ENCODE measurements around the gene HIC2. TPM values are rescaled to one million over a fixed set of nuclear protein-coding genes. Genes with fewer than 3 reads are reported as not detected.

HIC2 gene
- total RNA-seq, 1 donor from 2014 or later: 44.2 TPM

DNA sequence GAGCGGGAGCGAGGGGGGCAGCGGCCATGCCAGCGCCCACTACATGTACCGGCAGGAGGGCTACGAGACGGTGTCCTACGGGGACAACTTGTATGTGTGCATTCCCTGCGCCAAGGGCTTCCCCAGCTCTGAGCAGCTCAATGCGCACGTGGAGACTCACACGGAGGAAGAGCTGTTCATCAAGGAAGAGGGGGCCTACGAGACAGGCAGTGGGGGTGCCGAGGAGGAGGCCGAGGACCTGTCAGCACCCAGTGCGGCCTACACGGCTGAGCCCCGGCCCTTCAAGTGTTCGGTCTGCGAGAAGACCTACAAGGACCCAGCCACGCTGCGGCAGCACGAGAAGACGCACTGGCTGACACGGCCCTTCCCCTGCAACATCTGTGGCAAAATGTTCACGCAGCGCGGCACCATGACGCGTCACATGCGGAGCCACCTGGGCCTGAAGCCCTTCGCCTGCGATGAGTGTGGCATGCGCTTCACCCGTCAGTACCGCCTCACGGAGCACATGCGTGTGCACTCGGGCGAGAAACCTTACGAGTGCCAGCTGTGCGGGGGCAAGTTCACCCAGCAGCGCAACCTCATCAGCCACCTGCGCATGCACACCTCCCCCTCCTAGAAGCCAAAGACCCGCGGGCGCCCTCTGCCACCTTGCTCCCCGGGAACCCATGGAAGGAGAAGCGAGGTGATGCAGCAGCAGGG lies 29.1 kb downstream of the HIC2 start:
- no peak for DNase-seq (ENCODE audit: low read depth, low spot score)
- Mint-ChIP-seq H3K27ac (ENCODE audit: unreplicated experiment) (no peak overlapping the region), H3K9me3 (no peaks in the 10 kb centered on the region), H3K4me1 (peaks cover 3% of the 10 kb centered on the region), H3K27me3 (ENCODE audit: low read depth) (no peaks in the 10 kb centered on the region), H3K36me3 (ENCODE audit: low read depth) (no peaks in the 10 kb centered on the region), H3K4me3 (no peak overlapping the region)
- TF ChIP-seq, protein P1, sequence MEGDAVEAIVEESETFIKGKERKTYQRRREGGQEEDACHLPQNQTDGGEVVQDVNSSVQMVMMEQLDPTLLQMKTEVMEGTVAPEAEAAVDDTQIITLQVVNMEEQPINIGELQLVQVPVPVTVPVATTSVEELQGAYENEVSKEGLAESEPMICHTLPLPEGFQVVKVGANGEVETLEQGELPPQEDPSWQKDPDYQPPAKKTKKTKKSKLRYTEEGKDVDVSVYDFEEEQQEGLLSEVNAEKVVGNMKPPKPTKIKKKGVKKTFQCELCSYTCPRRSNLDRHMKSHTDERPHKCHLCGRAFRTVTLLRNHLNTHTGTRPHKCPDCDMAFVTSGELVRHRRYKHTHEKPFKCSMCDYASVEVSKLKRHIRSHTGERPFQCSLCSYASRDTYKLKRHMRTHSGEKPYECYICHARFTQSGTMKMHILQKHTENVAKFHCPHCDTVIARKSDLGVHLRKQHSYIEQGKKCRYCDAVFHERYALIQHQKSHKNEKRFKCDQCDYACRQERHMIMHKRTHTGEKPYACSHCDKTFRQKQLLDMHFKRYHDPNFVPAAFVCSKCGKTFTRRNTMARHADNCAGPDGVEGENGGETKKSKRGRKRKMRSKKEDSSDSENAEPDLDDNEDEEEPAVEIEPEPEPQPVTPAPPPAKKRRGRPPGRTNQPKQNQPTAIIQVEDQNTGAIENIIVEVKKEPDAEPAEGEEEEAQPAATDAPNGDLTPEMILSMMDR (conservative IDR thresholded peaks at IDR 0.05): no peak

DNA sequence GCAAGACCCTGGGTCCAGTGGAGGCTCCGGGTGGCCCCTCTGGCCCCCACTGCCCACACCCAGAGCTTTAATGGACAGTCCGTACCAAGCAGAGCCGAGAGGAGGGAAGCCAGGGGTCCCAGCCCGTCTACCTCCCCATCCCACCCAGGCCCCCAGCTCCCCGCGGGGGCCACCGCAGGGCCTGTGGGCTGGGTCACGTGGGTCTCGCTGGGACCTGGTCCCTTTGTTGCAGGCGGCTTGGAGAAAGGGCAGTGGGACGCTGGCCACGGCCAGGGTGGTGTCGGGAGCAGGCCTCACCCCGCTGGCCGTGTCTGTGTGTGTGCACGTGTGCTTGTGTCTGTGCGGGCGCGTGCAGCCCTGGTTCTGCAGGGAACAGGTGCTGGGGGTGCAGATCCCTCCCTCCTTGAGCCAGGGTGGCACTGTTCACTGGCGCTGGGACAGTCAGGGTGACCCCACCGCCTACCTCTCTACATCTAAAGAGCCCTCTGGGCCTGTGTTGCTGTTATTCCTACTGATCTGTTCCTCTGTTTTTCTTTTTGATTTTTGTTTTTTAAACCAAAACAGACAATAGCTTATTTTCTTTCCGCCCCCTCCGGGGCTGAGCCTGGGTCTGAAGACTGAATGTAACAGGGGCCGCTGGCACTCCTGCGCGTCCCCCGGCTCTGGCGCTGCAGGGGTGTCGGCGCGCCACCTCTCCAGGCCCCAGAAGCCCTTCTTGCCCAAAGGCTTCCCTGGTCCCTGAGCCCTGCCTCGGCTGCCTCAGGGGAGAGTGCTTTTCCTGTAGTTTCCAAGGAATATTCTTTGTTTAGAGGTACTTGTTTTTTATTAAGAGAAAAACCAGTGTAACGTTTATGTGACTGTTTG lies 29.9 kb downstream of the HIC2 start:
- DNase-seq (ENCODE audit: low read depth, low spot score): peak; percentile 0
- H3K36me3 Mint-ChIP-seq (ENCODE audit: low read depth): no peaks in the 10 kb centered on the region
- H3K27ac Mint-ChIP-seq (ENCODE audit: unreplicated experiment): no peak overlapping the region
- TF ChIP-seq, protein P1 (conservative IDR thresholded peaks at IDR 0.05): no peak
- no peak overlapping the region for H3K4me3 Mint-ChIP-seq
- peaks cover 7% of the 10 kb centered on the region for H3K4me1 Mint-ChIP-seq
- no peaks in the 10 kb centered on the region for H3K9me3 Mint-ChIP-seq
- H3K27me3 Mint-ChIP-seq (ENCODE audit: low read depth): no peaks in the 10 kb centered on the region

DNA sequence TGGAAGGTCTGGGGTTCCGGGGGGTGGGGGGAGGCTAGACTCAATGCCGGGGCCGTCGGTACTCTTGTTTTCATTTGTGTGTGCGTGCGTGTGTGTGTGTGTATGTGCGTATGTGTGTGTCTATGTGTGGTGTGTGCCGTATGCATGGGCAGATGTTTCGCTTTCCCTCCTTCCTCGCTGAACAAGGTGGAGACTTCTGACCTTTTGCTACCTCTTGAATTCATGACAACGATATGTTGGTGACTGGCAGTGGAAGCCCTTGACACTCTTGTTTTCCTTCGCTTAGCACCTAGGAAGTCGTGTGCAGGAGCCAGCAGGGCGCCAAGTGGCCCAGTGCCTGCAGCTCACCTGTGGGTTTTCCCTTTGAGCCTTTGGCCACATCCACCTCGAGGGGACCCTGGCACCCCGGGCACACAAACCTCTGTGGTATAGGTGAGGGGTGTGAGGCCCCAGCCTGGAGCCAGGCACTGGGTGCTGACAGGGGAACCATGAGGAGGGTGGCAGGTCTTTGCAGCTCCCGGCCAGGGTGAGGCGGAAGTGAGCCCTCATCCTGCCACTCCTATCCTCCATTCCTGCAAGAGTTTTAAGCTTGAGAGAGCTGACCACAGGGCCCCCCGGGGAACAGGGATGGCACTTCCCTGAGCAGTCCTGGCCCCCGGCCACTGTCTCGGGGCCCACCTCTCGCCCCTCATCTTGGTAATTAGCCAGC lies 30.7 kb downstream of the HIC2 start:
- Mint-ChIP-seq H3K4me1 (peaks cover 7% of the 10 kb centered on the region), H3K36me3 (ENCODE audit: low read depth) (no peaks in the 10 kb centered on the region), H3K4me3 (no peak overlapping the region), H3K9me3 (no peaks in the 10 kb centered on the region), H3K27me3 (ENCODE audit: low read depth) (no peaks in the 10 kb centered on the region), H3K27ac (ENCODE audit: unreplicated experiment) (no peak overlapping the region)
- TF ChIP-seq, protein P1 (conservative IDR thresholded peaks at IDR 0.05): peak; percentile 33
- DNase-seq (ENCODE audit: low read depth, low spot score): no peak

DNA sequence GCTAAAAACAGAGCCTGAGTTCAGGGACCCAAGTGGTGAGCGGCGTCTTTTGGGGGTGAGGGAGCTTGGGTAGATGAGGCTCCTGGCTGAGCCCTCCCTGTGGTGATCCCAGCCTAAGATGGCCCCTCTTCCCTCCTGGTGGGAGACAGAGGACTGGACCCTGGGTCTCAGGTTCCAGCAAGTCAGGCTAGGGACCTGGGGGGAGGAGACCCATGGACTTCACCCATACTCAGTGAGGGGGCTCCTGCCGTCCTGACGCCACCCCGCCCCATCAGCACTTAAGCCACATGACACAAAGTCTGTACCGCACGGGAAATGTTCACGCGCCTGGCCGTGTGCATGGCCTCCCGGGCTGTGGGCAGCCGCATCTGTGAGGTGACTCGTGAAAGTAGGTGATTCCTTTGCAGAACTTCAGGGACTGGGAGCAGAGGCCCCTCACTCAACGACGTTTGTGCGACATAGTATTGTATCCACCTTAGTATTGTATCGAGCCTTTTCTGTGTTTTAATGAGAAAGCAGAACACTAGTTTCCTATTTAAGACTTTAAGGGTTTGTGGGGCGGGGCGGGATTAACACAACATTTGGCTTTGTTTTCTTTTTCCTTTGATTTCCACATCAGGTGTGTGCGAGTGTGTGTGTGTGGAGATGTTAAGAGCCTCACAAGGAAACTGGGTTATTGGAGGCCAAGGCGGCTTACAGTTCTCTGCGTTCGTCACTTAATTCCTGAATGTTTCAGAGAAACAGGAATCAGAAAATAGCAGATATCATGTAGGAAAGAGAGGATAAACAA lies 31.7 kb downstream of the HIC2 start:
- TF ChIP-seq, protein P1 (conservative IDR thresholded peaks at IDR 0.05): no peak
- no peak overlapping the region for H3K27ac Mint-ChIP-seq (ENCODE audit: unreplicated experiment)
- no peak overlapping the region for H3K4me3 Mint-ChIP-seq
- H3K9me3 Mint-ChIP-seq: no peaks in the 10 kb centered on the region
- peaks cover 7% of the 10 kb centered on the region for H3K4me1 Mint-ChIP-seq
- H3K36me3 Mint-ChIP-seq (ENCODE audit: low read depth): no peaks in the 10 kb centered on the region
- H3K27me3 Mint-ChIP-seq (ENCODE audit: low read depth): no peaks in the 10 kb centered on the region
- DNase-seq (ENCODE audit: low read depth, low spot score): peak; percentile 0

All from neural crest cell (in vitro differentiated cells).